ENCODE measurements around the gene SMCO2. TPM values are rescaled to one million over a fixed set of nuclear protein-coding genes. Genes with fewer than 3 reads are reported as not detected.

The SMCO2 gene
- total and polyA plus RNA-seq, 4 donors: not detected

- 81% methylated on average over 6 of the region's 6 CpGs for WGBS
- TF ChIP-seq MAX (IDR thresholded peaks at IDR 0.05): no peak
- TF ChIP-seq SP1 (IDR thresholded peaks at IDR 0.05): no peak
- no peak for TF ChIP-seq FOXA1 (IDR thresholded peaks at IDR 0.05)
- TF ChIP-seq RAD21 (IDR thresholded peaks at IDR 0.05): no peak
- no peak for TF ChIP-seq REST (IDR thresholded peaks at IDR 0.05)
- no peak for TF ChIP-seq TAF1 (conservative IDR thresholded peaks at IDR 0.05)
- no peak for TF ChIP-seq HNF4G (IDR thresholded peaks at IDR 0.05)
- no peak for TF ChIP-seq RXRA (IDR thresholded peaks at IDR 0.05)
- TF ChIP-seq GABPA (IDR thresholded peaks at IDR 0.05 in 1 of 2, conservative IDR thresholded peaks at IDR 0.05 in 1 of 2): no peak
- no peak for TF ChIP-seq CTCF (IDR thresholded peaks at IDR 0.05; ENCODE audit: low read depth, low read length, missing input control)
- TF ChIP-seq JUND (IDR thresholded peaks at IDR 0.05): no peak
- TF ChIP-seq NR2F2 (IDR thresholded peaks at IDR 0.05): no peak
- no peak for TF ChIP-seq ZBTB33 (IDR thresholded peaks at IDR 0.05)
- TF ChIP-seq ATF3 (IDR thresholded peaks at IDR 0.05): no peak
- TF ChIP-seq FOXA2 (IDR thresholded peaks at IDR 0.05): no peak
- no peak for TF ChIP-seq HNF4A (conservative IDR thresholded peaks at IDR 0.05)
- TF ChIP-seq YY1 (IDR thresholded peaks at IDR 0.05): no peak
- TF ChIP-seq EGR1 (IDR thresholded peaks at IDR 0.05; ENCODE audit: low read depth in 2 of 2): no peak
These were observed 64.6 kb downstream of the SMCO2 start for GRCh38 chr12:27511031-27511722.

More at GRCh38 chr12:27511031-27511722, 64.6 kb downstream of the SMCO2 start:
- Histone ChIP-seq H3K9me3 (ENCODE audit: control insufficient read depth in 4 of 4, low read length in 3 of 4) (no peaks in the 10 kb centered on the region), H3K9ac (ENCODE audit: low read depth in 1 of 2, low read length in 2 of 2) (no peak overlapping the region), H3K4me3 (ENCODE audit: low read depth in 1 of 3, low read length in 3 of 3) (no peak overlapping the region), H3K4me1 (ENCODE audit: control insufficient read depth in 4 of 4, insufficient read depth in 4 of 4, low read length in 3 of 4) (no peaks in the 10 kb centered on the region), H3K27ac (ENCODE audit: low read depth in 1 of 2, low read length in 2 of 2) (no peak overlapping the region), H3K36me3 (ENCODE audit: control insufficient read depth in 4 of 4, insufficient read depth in 3 of 4, low read depth in 1 of 4, low read length in 3 of 4) (no peaks in the 10 kb centered on the region), H3K27me3 (ENCODE audit: control insufficient read depth in 4 of 4, insufficient read depth in 4 of 4, low read length in 3 of 4) (no peaks in the 10 kb centered on the region)
- DNase-seq (ENCODE audit: low spot score): no peak

All from liver (tissue), 9 donors.